Lower leg skin (tissue), 3 donors: ENCODE measurements around the gene APOA5.

Experiments
- CTCF ChIP-seq, 3 donors: fragments of 450-650 bp; IDR thresholded peaks; one replicate each; pipeline ENCODE4 v1.5.1; 2016; ENCODE audit warnings: antibody characterized with exemption in 3 of 3, mild to moderate bottlenecking in 3 of 3, moderate library complexity in 2 of 3
- POLR2A ChIP-seq, 2 donors: fragments of 450-650 bp; IDR thresholded peaks; one replicate each; pipeline ENCODE4 v1.6.1; 2016 to 2017; ENCODE audit warnings: antibody characterized with exemption in 2 of 2, mild to moderate bottlenecking in 1 of 2, moderate library complexity in 1 of 2

GRCh38 chr11:116807601-116808261 is 16.1 kb upstream of the APOA5 start:
- TF ChIP-seq POLR2A (IDR thresholded peaks at IDR 0.05) (no peak), CTCF (IDR thresholded peaks at IDR 0.05) (no peak)
